ENCODE measurements around the gene ANKLE1. TPM values are rescaled to one million over a fixed set of nuclear protein-coding genes. Genes with fewer than 3 reads are reported as not detected.

The ANKLE1 gene
- total and polyA plus RNA-seq, 10 of the 15 experiments (the other 5 are each of a cell fraction or from before 2014, with no cell fraction given): 2.2 to 17.9 (median 10.9) TPM

GRCh38 chr19:17254636-17255035, 27.1 kb upstream of the ANKLE1 start (continued):
- TF ChIP-seq ZBTB11 (CRISPR knock-in tag; IDR thresholded peaks at IDR 0.05): no peak

GRCh38 chr19:17255150-17255621, 26.5 kb upstream of the ANKLE1 start:
- WGBS (ENCODE audit: insufficient coverage, insufficient replicate concordance, low lambda C conversion rate, missing lambda C conversion rate): 85% methylated on average over 18 of the region's 18 CpGs
- H3K27me3 ChIP-seq (replicated peaks in 1 of 2; ENCODE audit: control insufficient read depth in 2 of 2, insufficient read depth in 2 of 2, low read length in 1 of 2): no peaks in the 10 kb centered on the region
- no peak overlapping the region for H3K27ac ChIP-seq (ENCODE audit: control insufficient read depth, insufficient read depth)
- no peaks in the 10 kb centered on the region for H3K36me3 ChIP-seq (ENCODE audit: control insufficient read depth in 2 of 2, insufficient read depth in 2 of 2, low read length in 1 of 2)
- intact Hi-C loops (cut with micrococcal nuclease; ENCODE audit: unreplicated experiment) (no loop called here), in situ Hi-C loops (cut with MboI) (no loop called here)
- ChIA-PET POLR2A (interaction anchor here (0.8 to 1.6 kb wide), 2 partner anchors 11 to 17 kb away, joined by 3 read pairs; no protein-coding TSS in a partner anchor), CTCF (interaction anchor here (1.3 to 2.7 kb wide), 4 partner anchors 9 to 38 kb away, joined by 3 to 14 read pairs (median 6); partner anchors contain the start of genes BABAM1 and USHBP1), RAD21 (ENCODE audit: unreplicated experiment) (interaction anchor here (1.7 kb wide), 1 partner anchor 12 kb away, joined by 7 read pairs; the partner anchor contains the start of gene BABAM1), SMC1A (ENCODE audit: uncharacterized antibody, unreplicated experiment) (interaction anchor here (1.1 to 1.2 kb wide), 2 partner anchors 14 to 26 kb away, joined by 3 read pairs; partner anchors contain the start of gene ANKLE1)
- H3K9me3 ChIP-seq (replicated peaks; ENCODE audit: control insufficient read depth, insufficient read depth, low read length): no peaks in the 10 kb centered on the region; the same call in 2 of the 3 replicates
- ATAC-seq: no peak
- no peak overlapping the region for H2AFZ ChIP-seq (ENCODE audit: control insufficient read depth, low read depth, low read length)
- no peak overlapping the region for H3K9ac ChIP-seq (ENCODE audit: control insufficient read depth, insufficient read depth, low read length)
- H3K79me2 ChIP-seq (ENCODE audit: control insufficient read depth, insufficient read depth, low read length): no peaks in the 10 kb centered on the region
- H3K4me2 ChIP-seq (ENCODE audit: control insufficient read depth, insufficient read depth): no peak overlapping the region
- no peaks in the 10 kb centered on the region for H4K20me1 ChIP-seq (ENCODE audit: control insufficient read depth, insufficient read depth)
- no peaks in the 10 kb centered on the region for H3K4me1 ChIP-seq (ENCODE audit: control insufficient read depth, insufficient read depth, low read length)
- no TSS peak for BruUV-seq (replicated peaks)
- no peak overlapping the region for H3K4me3 ChIP-seq
- DNase-seq (ENCODE audit: low read depth, low spot score): no peak
- no peak for FAIRE-seq
- TF ChIP-seq CUX1 (IDR thresholded peaks at IDR 0.05; ENCODE audit: insufficient replicate concordance, low read depth, low read length) (no peak), CREB1 (IDR thresholded peaks at IDR 0.05; ENCODE audit: low read depth) (no peak), SKIL (IDR thresholded peaks at IDR 0.05; ENCODE audit: low read depth, poor library complexity, severe bottlenecking) (no peak), ZBTB33 (IDR thresholded peaks at IDR 0.05) (no peak), EGR1 (IDR thresholded peaks at IDR 0.05; ENCODE audit: borderline replicate concordance in 1 of 2, low read depth in 2 of 2, low read length in 2 of 2) (no peak), POLR2AphosphoS5 (IDR thresholded peaks at IDR 0.05; ENCODE audit: low read length) (no peak)

Measured in GM12878 (cell line).